Lung (tissue), 12 donors: ENCODE data around the gene BBS5. TPM values are rescaled to one million over a fixed set of nuclear protein-coding genes. Genes with fewer than 3 reads are reported as not detected.
A peak's percentile ranks its signal among the peaks of the same experiment; 100 is the strongest.
"Not testable (repeated sequence)": the region's sequence is repeated elsewhere in the genome, so short reads cannot be mapped to it uniquely, and the experiment has no call there.

Source experiments
- ATAC-seq: fragments of 200-7000 bp; cut with Tn5 transposase; one replicate; pipeline ENCODE4 v1.9.1; 2020; ENCODE audit warnings: moderate number of reproducible peaks; ENCODE audit not compliant: insufficient read depth, low FRiP score
- DNase-seq, 3 donors: peaks; one replicate each; pipeline ENCODE4 v3.0.0-alpha.2; 2013 to 2017
- H3K27ac ChIP-seq, 2 donors: one replicate each; pipeline ENCODE4 v1.5.1; 2013; ENCODE audit warnings: mild to moderate bottlenecking in 2 of 2, moderate library complexity in 2 of 2, control low read depth in 1 of 2, inconsistent platforms in 1 of 2, low read depth in 1 of 2, low read length in 1 of 2
- H3K27me3 ChIP-seq, 3 donors: one replicate each; pipeline ENCODE4 v1.5.1; 2013; ENCODE audit warnings: low read length in 2 of 3; ENCODE audit not compliant: control insufficient read depth in 3 of 3, insufficient read depth in 3 of 3
- H3K36me3 ChIP-seq, 4 donors: one replicate each; pipeline ENCODE4 v1.5.1; 2013; ENCODE audit warnings: low read length in 4 of 4, mild to moderate bottlenecking in 1 of 4, moderate library complexity in 1 of 4; ENCODE audit not compliant: control insufficient read depth in 4 of 4, insufficient read depth in 4 of 4
- H3K4me1 ChIP-seq, 5 donors: one replicate each; pipeline ENCODE4 v1.5.1; 2013; ENCODE audit warnings: low read length in 5 of 5, mild to moderate bottlenecking in 2 of 5, moderate library complexity in 1 of 5; ENCODE audit not compliant: control insufficient read depth in 5 of 5, insufficient read depth in 5 of 5
- H3K4me3 ChIP-seq: one replicate; pipeline ENCODE4 v1.5.1; 2013; ENCODE audit warnings: mild to moderate bottlenecking, control low read depth, moderate library complexity
- H3K9ac ChIP-seq, 2 donors: one replicate each; pipeline ENCODE4 v1.5.1; 2013; ENCODE audit warnings: low read length in 2 of 2, control low read depth in 1 of 2; ENCODE audit not compliant: insufficient read depth in 1 of 2
- H3K9me3 ChIP-seq, 4 donors: one replicate each; pipeline ENCODE4 v1.5.1; 2013; ENCODE audit warnings: low read length in 3 of 4, mild to moderate bottlenecking in 1 of 4, moderate library complexity in 1 of 4; ENCODE audit not compliant: control insufficient read depth in 4 of 4, insufficient read depth in 3 of 4
- CTCF ChIP-seq: IDR thresholded peaks from 2 replicates; pipeline ENCODE4 v1.5.1; 2012; ENCODE audit warnings: mild to moderate bottlenecking; ENCODE audit errors: control extremely low read depth, extremely low read depth
- WGBS, 2 donors: extraction: QIAGEN DNeasy Blood & Tissue Kit; methylation state at CpG; one replicate each; pipeline ENCODE4 v1.1.7; 2013; 5-methylcytosine and 5-hydroxymethylcytosine counted together
- polyA plus RNA-seq, 2 donors: library from polyadenylated mRNA; stranded (reverse); fragments of 200-250 nt; gene quantifications; one replicate each; pipeline ENCODE4 v1.2.1, GENCODE V29; 2013
- total RNA-seq, 2 donors: library from RNA; depleted of rRNA in 1 of 2; stranded (reverse); fragments of >200 nt in 1 of 2; gene quantifications; one replicate each; pipeline ENCODE4 v1.2.1, GENCODE V29; 2014 to 2021
- donor health status: control.
- donor health status: control.
- donor health status: Bipolar disorder and iron deficiency.
- donor health status: healthy.
- donor health status: DM: yes; HTN: yes; CAD: no.

Gene BBS5
- total and polyA plus RNA-seq, 4 donors, result 5.1 to 22.5 (median 9.0) TPM

- not testable (repeated sequence) for H3K4me1 ChIP-seq, H3K9ac ChIP-seq, H3K36me3 ChIP-seq, H3K27ac ChIP-seq, H3K9me3 ChIP-seq, H3K4me3 ChIP-seq, H3K27me3 ChIP-seq, DNase-seq, ATAC-seq
- WGBS, 2 donors, result 92 to 93% methylated on average over 10 of the region's 10 CpGs
Observed at GRCh38 chr2:169516488-169516995, 37.2 kb downstream of the BBS5 start.

GRCh38 chr2:169520896-169521295 lies 41.6 kb downstream of the BBS5 start:
- peak in 2 of 3 donors; percentile 77 to 82 for DNase-seq
- H3K27me3 ChIP-seq, result no peaks in the 10 kb centered on the region
- no peak for ATAC-seq
- peaks cover 0 to 5% (median 0%) of the 10 kb centered on the region in 5 donors for H3K4me1 ChIP-seq
- no peaks in the 10 kb centered on the region for H3K9me3 ChIP-seq
- H3K27ac ChIP-seq, result no peak overlapping the region
- no peak overlapping the region for H3K9ac ChIP-seq
- no peak overlapping the region for H3K4me3 ChIP-seq
- H3K36me3 ChIP-seq, result peaks cover 0 to 15% (median 1%) of the 10 kb centered on the region in 4 donors
- TF ChIP-seq CTCF, result no peak

GRCh38 chr2:169523681-169524080 lies 44.4 kb downstream of the BBS5 start:
- ATAC-seq (no peak), DNase-seq (no peak)
- Histone ChIP-seq H3K9ac (no peak overlapping the region), H3K27me3 (no peaks in the 10 kb centered on the region), H3K9me3 (no peaks in the 10 kb centered on the region), H3K27ac (no peak overlapping the region), H3K4me1 (peaks cover 0 to 5% (median 0%) of the 10 kb centered on the region in 5 donors), H3K4me3 (no peak overlapping the region), H3K36me3 (peaks cover 0 to 15% (median 2%) of the 10 kb centered on the region in 4 donors)
- TF ChIP-seq CTCF, result no peak
- 73 to 74% methylated on average over 5 of the region's 5 CpGs for WGBS, 2 donors

- ATAC-seq (no peak), DNase-seq (no peak)
- Histone ChIP-seq H3K9ac (no peak overlapping the region), H3K36me3 (peaks cover 0 to 22% (median 2%) of the 10 kb centered on the region in 4 donors), H3K4me1 (no peaks in the 10 kb centered on the region), H3K9me3 (no peaks in the 10 kb centered on the region), H3K4me3 (no peak overlapping the region), H3K27me3 (no peaks in the 10 kb centered on the region), H3K27ac (no peak overlapping the region)
- no peak for TF ChIP-seq CTCF
- WGBS, 2 donors, result 86% methylated on average over 2 of the region's 2 CpGs
Observed at GRCh38 chr2:169525434-169525833, 46.1 kb downstream of the BBS5 start.
